GM19452 (cell line): ENCODE measurements around the gene STMN1.

Experiments
- ATAC-seq: cut with Tn5 transposase; IDR thresholded peaks from one replicate; pipeline ENCODE4 v1.9.1; 2021; ENCODE audit not compliant: unreplicated experiment

The STMN1 gene

GRCh38 chr1:25871704-25872494 is 34.3 kb downstream of the STMN1 start:
- no peak for ATAC-seq

- ATAC-seq, result no peak
Measured at GRCh38 chr1:25871086-25871703, 35.0 kb downstream of the STMN1 start.

- ATAC-seq, result no peak
Measured at GRCh38 chr1:25870614-25871013, 35.6 kb downstream of the STMN1 start.

DNA sequence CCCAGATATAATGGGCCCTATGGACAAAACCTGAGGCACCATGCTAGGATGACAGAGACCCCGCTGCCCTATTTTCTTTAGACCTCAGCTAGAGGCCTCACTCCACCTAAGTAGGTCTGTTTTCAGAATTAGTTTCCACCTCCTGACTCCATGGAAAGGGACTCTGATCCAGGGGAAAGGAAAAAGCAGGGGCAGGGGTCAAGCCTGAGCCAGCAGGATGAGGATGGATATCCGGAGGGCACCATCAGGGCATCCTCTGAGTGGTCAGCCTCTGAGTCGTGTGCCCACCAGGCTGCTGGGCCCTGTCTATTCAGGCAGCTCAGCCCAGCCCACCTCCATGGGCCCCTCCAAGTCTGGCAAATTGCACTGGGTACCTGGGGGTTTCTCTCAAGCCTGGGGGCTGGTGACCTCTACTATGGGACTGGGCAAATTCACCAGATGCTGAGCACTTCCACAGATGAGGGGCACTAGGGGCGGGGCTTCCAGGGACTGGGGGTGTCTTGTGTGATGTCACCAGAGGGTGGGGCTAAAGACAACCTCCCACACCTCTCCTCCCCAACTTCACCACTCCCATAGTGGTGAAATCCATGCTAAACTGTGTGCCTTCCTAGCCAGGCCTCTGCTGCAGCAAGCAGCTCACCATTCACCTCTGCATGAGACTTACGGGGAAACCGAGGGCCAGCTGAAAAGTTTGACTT is 36.2 kb downstream of the STMN1 start:
- ATAC-seq, result no peak

DNA sequence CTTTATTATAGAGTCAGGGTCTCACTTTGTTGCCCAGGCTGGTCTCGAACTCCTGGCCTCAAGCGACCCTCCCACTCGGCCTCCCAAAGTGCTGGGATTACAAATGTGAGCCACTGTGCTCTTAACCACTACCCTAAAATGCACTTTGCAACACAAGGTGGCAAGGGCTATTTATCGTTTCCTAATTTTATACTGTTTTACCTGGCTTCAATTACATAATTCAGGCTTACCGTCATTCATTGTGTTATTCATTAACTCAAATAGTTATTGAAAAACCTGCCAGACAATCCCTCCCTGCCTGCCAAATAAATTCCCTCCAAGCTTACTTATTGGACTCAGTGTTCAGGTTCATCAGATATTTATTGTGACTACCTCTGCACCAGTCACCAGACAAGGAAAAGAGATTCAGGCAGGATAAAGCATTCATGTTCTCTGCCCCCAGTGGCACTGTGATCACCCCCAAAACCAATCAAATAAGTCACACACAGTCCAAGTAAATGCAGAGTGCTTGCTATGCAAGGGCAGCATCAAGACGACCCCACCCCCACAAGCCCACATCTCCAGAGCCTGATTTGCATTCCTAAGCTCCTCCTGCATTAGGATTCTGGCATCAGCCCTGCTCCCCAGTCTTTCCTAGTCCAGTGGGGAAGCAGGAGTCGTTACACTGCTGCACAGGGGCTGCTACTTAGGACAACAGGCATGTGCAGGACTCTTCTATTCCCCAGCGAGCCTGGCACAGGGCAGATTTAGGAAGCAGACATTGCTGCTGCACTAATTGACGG is 38.8 kb downstream of the STMN1 start:
- ATAC-seq, result no peak

GRCh38 chr1:25866288-25866687 is 39.9 kb downstream of the STMN1 start:
- no peak for ATAC-seq

DNA sequence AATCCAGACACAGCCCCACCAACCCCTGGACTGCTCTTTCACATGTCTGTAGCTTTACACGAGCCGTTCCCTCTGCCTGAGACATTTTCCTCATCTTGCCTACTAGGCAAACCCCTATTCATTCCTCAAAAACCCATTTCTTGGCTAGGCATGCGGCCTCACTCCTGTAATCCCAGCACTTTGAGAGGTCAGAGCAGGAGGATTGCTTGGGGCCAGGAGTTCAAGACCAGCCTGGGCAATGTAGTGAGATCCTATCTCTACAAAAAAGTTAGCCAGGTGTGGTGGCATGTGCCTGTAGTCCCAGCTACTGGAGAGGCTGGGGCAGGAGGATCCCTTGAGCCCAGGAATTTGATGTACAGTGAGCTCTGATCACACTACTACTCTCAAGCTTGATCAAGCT is 41.8 kb downstream of the STMN1 start:
- no peak for ATAC-seq

DNA sequence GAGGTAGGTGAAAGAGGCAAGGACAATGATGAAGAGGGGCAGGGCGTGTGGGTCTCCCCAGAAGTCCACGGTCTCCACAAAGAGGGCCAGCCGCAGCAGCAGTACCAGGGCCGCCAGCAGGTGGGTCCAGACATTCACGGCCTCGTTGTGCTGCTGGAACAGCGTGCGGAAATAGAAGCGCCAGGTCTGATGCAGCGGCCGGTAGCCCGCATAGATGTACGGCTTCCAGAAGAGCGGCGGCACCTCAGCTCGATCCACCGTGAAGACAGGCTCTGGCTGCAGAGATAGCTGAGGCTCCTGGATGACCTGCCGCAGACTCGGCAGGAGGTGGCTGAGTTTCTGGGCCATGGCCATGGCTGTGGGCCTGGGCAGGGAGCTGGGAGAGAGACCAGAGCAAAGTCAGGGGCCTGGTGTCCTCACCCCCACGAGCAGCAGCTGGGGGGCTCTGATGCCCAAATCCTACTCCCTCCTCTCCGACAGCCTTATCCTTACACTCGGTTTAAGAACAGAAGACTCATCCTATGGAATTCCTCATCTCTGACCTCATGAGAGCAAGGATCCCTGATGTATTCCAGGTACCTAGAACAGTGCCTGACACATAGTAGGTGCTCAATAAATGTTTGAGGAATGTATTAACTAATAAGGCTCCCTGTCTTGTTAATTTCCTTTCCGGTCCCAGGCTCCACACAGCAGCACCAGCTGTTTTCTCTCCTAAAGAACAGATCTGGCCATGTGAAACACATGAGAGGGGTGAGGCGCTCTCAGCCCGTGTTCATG is 42.5 kb downstream of the STMN1 start:
- ATAC-seq, result no peak

DNA sequence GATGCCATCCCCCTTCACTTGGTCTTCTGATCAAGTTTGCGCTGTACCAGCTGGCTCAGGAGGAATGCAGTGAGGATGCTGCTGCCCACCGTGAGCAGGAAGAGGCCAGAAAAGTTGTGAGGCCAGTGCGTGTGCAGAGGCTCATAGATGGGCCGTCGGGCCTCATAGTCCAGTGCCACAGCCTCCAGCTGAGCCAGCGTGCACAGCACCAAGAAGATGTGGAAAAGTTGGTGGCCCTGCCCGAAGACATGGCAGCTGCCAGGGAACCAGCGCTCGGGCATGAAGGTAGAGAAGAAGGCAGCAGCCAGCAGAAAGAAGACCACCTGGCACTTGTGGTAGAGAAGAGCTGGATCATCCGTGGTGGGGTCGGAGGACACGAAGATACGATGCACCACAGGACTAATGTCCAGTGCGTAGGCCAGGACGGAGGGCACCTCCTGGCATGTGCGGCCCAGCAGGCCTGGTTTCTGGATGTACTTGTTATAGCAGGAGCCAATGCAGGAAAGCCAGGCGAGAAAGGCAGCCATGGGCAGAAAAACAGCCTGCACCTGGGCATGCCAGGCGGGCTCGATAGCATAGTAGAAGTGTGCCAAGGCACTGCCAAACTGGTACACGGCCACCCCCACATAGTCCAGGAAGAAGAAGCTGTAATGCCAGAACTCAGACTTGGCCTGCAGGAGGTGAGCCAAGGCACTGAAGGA is 43.3 kb downstream of the STMN1 start:
- ATAC-seq, result no peak

DNA sequence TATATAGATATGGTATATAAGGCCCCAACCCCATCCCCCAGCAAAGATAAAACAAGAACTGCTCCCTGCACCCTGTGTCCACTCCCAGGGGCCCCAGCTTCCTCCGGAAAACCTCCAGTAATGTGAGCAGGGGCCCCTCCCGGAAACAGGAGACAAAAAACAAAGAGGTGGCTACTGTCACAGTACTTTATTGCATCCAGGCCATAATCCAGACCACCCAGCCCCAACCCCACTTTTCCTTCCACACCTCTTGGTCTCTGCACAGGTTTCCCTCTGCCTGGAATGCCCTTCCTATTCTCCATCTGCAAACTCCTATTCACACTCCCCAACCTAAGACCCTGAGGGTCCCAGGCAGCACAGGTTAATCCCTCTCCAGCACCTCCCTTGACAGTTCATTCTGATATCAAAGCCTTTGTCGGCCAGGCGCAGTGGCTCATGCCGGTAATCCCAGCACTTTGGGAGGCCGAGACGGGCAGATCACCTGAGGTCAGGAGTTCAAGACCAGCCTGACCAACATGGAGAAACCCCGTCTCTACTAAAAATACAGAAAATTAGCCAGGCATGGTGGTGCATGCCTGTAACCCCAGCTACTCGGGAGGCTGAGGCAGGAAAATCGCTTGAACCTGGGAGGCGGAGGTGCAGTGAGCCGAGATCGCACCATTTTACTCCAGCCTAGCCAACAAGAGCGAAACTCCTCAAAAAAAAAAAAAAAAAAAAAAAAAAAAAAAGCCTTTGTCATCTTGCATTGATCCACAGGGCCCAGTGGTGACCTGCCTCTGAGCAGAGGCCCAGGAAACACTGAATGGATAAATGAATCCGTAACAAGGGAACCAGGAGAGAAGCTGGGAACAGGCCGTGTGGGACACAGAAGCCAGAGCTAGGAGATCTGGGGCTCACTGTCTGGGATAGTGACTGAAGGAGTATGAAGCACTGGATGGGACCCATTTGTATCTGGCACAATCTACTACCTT is 44.6 kb downstream of the STMN1 start:
- ATAC-seq, result no peak

DNA sequence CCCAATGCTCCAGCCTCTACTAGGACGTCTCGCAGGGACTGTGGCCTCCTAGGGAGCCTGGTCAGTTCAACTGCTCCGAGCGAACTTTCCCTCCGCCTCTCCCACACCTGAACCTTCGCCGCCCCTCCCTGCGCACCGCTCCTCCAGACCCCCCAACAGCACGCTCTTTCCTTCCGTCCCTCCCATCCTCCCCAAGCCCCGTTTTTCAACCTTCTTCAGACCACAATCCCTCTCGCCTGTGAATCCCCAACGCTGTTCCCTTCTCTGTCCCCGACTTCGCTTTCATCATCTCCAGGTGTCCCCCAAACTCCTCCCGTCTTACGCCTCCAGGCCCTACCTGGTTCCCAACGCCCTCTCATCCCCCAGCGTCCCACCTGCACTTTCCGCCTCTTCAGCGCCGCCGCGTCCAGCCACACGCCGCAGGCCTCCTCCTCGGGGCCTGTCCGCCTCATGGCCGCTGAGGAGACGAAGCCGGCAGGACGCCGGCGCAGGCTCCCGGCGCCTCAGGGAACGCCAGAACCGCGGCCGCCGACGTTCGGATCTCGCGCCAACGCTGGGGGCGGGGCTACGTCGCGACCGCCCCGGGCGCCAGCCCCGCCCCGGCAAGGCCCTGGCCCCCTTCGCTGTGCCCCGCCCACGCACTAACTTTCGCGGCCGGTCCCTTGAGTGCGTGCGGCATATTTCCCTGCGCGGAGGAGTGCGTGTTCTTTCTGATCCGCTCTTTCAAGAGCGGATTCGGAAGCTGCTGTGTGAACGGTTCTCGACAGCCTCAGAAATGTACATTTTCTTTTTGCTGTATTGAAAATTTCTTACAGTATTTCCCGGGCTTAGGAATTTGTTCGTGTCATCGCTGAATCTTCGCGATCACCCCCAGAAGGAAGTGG is 47.1 kb downstream of the STMN1 start, which contains the start of gene AUNIP:
AUNIP (minus strand) TSS at position 552 of the 884 bp plus-strand sequence; CDS start at position 452, 100 bp downstream.
- ATAC-seq, result peak; percentile 82

- ATAC-seq, result no peak
Measured at GRCh38 chr1:25858494-25858893, 47.7 kb downstream of the STMN1 start.

- ATAC-seq, result no peak
Measured at GRCh38 chr1:25856856-25857255, 49.4 kb downstream of the STMN1 start.

DNA sequence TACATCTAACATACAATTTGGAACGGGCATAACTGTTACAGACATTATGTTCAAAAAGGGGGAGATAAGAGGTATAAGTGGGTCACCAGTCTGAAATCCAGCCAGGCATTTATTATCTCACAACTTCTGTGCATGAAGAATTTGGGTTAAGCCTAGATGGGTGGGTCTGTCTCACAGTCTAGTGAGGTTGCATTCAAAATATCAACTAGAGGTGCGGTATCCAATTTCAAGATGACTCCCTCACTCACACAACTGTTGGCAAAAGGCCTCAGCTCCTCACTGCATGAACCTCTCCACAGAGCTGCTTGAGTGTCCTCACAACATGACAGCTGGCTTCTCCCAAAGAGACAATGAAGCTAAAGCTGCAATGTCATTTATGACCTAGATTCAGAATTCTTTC is 51.7 kb downstream of the STMN1 start:
- ATAC-seq, result no peak
